ENCODE data around the gene RIBC2. TPM values are rescaled to one million over a fixed set of nuclear protein-coding genes. Genes with fewer than 3 reads are reported as not detected.

The RIBC2 gene
- total RNA-seq, 1 experiment from 2014 or later: 2.7 TPM

GRCh38 chr22:45476814-45477213 lies 63.3 kb downstream of the RIBC2 start:
- TF ChIP-seq, protein P1, sequence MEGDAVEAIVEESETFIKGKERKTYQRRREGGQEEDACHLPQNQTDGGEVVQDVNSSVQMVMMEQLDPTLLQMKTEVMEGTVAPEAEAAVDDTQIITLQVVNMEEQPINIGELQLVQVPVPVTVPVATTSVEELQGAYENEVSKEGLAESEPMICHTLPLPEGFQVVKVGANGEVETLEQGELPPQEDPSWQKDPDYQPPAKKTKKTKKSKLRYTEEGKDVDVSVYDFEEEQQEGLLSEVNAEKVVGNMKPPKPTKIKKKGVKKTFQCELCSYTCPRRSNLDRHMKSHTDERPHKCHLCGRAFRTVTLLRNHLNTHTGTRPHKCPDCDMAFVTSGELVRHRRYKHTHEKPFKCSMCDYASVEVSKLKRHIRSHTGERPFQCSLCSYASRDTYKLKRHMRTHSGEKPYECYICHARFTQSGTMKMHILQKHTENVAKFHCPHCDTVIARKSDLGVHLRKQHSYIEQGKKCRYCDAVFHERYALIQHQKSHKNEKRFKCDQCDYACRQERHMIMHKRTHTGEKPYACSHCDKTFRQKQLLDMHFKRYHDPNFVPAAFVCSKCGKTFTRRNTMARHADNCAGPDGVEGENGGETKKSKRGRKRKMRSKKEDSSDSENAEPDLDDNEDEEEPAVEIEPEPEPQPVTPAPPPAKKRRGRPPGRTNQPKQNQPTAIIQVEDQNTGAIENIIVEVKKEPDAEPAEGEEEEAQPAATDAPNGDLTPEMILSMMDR (conservative IDR thresholded peaks at IDR 0.05; ENCODE audit: low read depth, low read length): no peak
- TF ChIP-seq EZH2 (IDR thresholded peaks at IDR 0.05; ENCODE audit: low read length, unreplicated experiment) (no peak), EZH2phosphoT487 (IDR thresholded peaks at IDR 0.05; ENCODE audit: borderline replicate concordance, low read length) (no peak)
- Histone ChIP-seq H3K36me3 (ENCODE audit: low read depth, low read length) (no peaks in the 10 kb centered on the region), H3K4me1 (ENCODE audit: insufficient read depth, low read length) (peaks cover 12% of the 10 kb centered on the region), H4K20me1 (ENCODE audit: low read length) (no peaks in the 10 kb centered on the region), H3K9me2 (replicated peaks; ENCODE audit: low read length) (no peaks in the 10 kb centered on the region), H3K9me3 (ENCODE audit: low read length) (no peaks in the 10 kb centered on the region), H3K4me2 (ENCODE audit: low read length) (no peak overlapping the region), H3K4me3 (ENCODE audit: low read length) (no peak overlapping the region), H3F3A (ENCODE audit: low read length, unreplicated experiment) (no peaks in the 10 kb centered on the region), H3K27ac (ENCODE audit: low read length) (no peak overlapping the region), H2AFZ (ENCODE audit: low read length) (no peak overlapping the region), H3K27me3 (ENCODE audit: low read length) (no peaks in the 10 kb centered on the region), H3K9ac (ENCODE audit: low read length) (no peak overlapping the region), H3K79me2 (ENCODE audit: low read length) (no peaks in the 10 kb centered on the region)
- CTCF ChIA-PET: no interaction called here
- ATAC-seq (no peak), DNase-seq (no peak)
- BruUV-seq (replicated peaks): no TSS peak
- POLR2A ChIA-PET (ENCODE audit: unreplicated experiment): no interaction called here
- intact Hi-C loops (cut with micrococcal nuclease): no loop called here

GRCh38 chr22:45477366-45478107 lies 64.0 kb downstream of the RIBC2 start:
- DNase-seq (no peak), ATAC-seq (no peak)
- CTCF ChIA-PET: no interaction called here
- Histone ChIP-seq H2AFZ (ENCODE audit: low read length) (no peak overlapping the region), H3K4me1 (ENCODE audit: insufficient read depth, low read length) (peaks cover 11% of the 10 kb centered on the region), H3K9me2 (replicated peaks; ENCODE audit: low read length) (no peaks in the 10 kb centered on the region), H3F3A (ENCODE audit: low read length, unreplicated experiment) (no peaks in the 10 kb centered on the region), H3K9ac (ENCODE audit: low read length) (no peak overlapping the region), H3K36me3 (ENCODE audit: low read depth, low read length) (no peaks in the 10 kb centered on the region), H3K79me2 (ENCODE audit: low read length) (no peaks in the 10 kb centered on the region), H3K27ac (ENCODE audit: low read length) (peak overlapping the region; percentile 16; the same call in 1 of the 2 replicates), H3K4me3 (ENCODE audit: low read length) (no peak overlapping the region), H4K20me1 (ENCODE audit: low read length) (no peaks in the 10 kb centered on the region), H3K4me2 (ENCODE audit: low read length) (no peak overlapping the region), H3K9me3 (ENCODE audit: low read length) (no peaks in the 10 kb centered on the region), H3K27me3 (ENCODE audit: low read length) (no peaks in the 10 kb centered on the region)
- intact Hi-C loops (cut with micrococcal nuclease): no loop called here
- POLR2A ChIA-PET (ENCODE audit: unreplicated experiment): no interaction called here
- BruUV-seq (replicated peaks): no TSS peak
- TF ChIP-seq EZH2 (IDR thresholded peaks at IDR 0.05; ENCODE audit: low read length, unreplicated experiment): no peak
- TF ChIP-seq EZH2phosphoT487 (IDR thresholded peaks at IDR 0.05; ENCODE audit: borderline replicate concordance, low read length): no peak
- TF ChIP-seq, protein P1 (conservative IDR thresholded peaks at IDR 0.05; ENCODE audit: low read depth, low read length): no peak

- ChIA-PET CTCF (no interaction called here), POLR2A (ENCODE audit: unreplicated experiment) (no interaction called here)
- Histone ChIP-seq H4K20me1 (ENCODE audit: low read length) (no peaks in the 10 kb centered on the region), H3K4me3 (ENCODE audit: low read length) (no peak overlapping the region), H3K4me1 (ENCODE audit: insufficient read depth, low read length) (peaks cover 7% of the 10 kb centered on the region), H3K4me2 (ENCODE audit: low read length) (no peak overlapping the region), H3K36me3 (ENCODE audit: low read depth, low read length) (no peaks in the 10 kb centered on the region), H3K79me2 (ENCODE audit: low read length) (no peaks in the 10 kb centered on the region), H3K9ac (ENCODE audit: low read length) (no peak overlapping the region), H3K9me3 (ENCODE audit: low read length) (no peaks in the 10 kb centered on the region), H3F3A (ENCODE audit: low read length, unreplicated experiment) (no peaks in the 10 kb centered on the region), H3K9me2 (replicated peaks; ENCODE audit: low read length) (no peaks in the 10 kb centered on the region), H2AFZ (ENCODE audit: low read length) (no peak overlapping the region), H3K27ac (ENCODE audit: low read length) (peak overlapping the region; percentile 32), H3K27me3 (ENCODE audit: low read length) (no peaks in the 10 kb centered on the region)
- no peak for TF ChIP-seq EZH2 (IDR thresholded peaks at IDR 0.05; ENCODE audit: low read length, unreplicated experiment)
- TF ChIP-seq, protein P1 (conservative IDR thresholded peaks at IDR 0.05; ENCODE audit: low read depth, low read length): no peak
- no peak for TF ChIP-seq EZH2phosphoT487 (IDR thresholded peaks at IDR 0.05; ENCODE audit: borderline replicate concordance, low read length)
- peak; percentile 97 for ATAC-seq
- BruUV-seq (replicated peaks): no TSS peak
- intact Hi-C loops (cut with micrococcal nuclease): no loop called here
- DNase-seq: peak; percentile 83
Observed at GRCh38 chr22:45478108-45478771, 64.7 kb downstream of the RIBC2 start.

Data from PC-3 (cell line).